ENCODE results near the gene GPS1. TPM values are rescaled to one million over a fixed set of nuclear protein-coding genes. Genes with fewer than 3 reads are reported as not detected.

GPS1 gene
- total and polyA plus RNA-seq, 2 experiments from 2014 or later = 136 to 242 TPM

GRCh38 chr17:82006468-82007227 lies 45.0 kb upstream of the GPS1 start:
- Histone ChIP-seq H3K79me2 (replicated peaks; ENCODE audit: insufficient read depth) (no peaks in the 10 kb centered on the region), H3K27me3 (ENCODE audit: insufficient read depth) (no peaks in the 10 kb centered on the region), H2AFZ (no peak overlapping the region), H3K9me2 (ENCODE audit: insufficient read depth) (no peaks in the 10 kb centered on the region), H3K4me3 (no peak overlapping the region), H3F3A (replicated peaks; ENCODE audit: low read depth) (0 out of 2 replicates have a peak, but pooled peaks cover 2% of the 10 kb centered on the region), H3K36me3 (ENCODE audit: insufficient read depth) (no peaks in the 10 kb centered on the region), H3K4me2 (no peak overlapping the region), H3K4me1 (ENCODE audit: insufficient read depth) (no peaks in the 10 kb centered on the region), H4K20me1 (replicated peaks; ENCODE audit: insufficient read depth) (0 out of 2 replicates have a peak, but pooled peaks cover 2% of the 10 kb centered on the region), H3K27ac (ENCODE audit: low read depth) (no peak overlapping the region)
- H3K9me3 Mint-ChIP-seq = no peaks in the 10 kb centered on the region
- H3K4me3 Mint-ChIP-seq = no peak overlapping the region; the same call in 2 of the 3 replicates
- no peak overlapping the region for H3K27ac Mint-ChIP-seq
- no peak for TF ChIP-seq EZH2phosphoT487 (IDR thresholded peaks at IDR 0.05; ENCODE audit: unreplicated experiment)
- no peak for TF ChIP-seq JUNB (IDR thresholded peaks at IDR 0.05; ENCODE audit: unreplicated experiment)
- no peak for TF ChIP-seq STAT1 (IDR thresholded peaks at IDR 0.05; ENCODE audit: unreplicated experiment)
- no peak for TF ChIP-seq REST (IDR thresholded peaks at IDR 0.05; ENCODE audit: unreplicated experiment)
- TF ChIP-seq CTCF (conservative IDR thresholded peaks at IDR 0.05; ENCODE audit: low read depth in 2 of 2) = no peak
- no peak for TF ChIP-seq ZNF462 (CRISPR knock-in tag; IDR thresholded peaks at IDR 0.05)
- no peaks in the 10 kb centered on the region for H3K4me1 Mint-ChIP-seq
- H3K36me3 Mint-ChIP-seq (ENCODE audit: low read depth) = no peaks in the 10 kb centered on the region
- DNase-seq (ENCODE audit: low spot score) (no peak), ATAC-seq (no peak)
- H3K27me3 Mint-ChIP-seq (ENCODE audit: insufficient read depth, low read depth, poor library complexity) = peaks cover 14% of the 10 kb centered on the region
